Measurements from ENCODE around the gene LIX1L.

LIX1L gene

DNA sequence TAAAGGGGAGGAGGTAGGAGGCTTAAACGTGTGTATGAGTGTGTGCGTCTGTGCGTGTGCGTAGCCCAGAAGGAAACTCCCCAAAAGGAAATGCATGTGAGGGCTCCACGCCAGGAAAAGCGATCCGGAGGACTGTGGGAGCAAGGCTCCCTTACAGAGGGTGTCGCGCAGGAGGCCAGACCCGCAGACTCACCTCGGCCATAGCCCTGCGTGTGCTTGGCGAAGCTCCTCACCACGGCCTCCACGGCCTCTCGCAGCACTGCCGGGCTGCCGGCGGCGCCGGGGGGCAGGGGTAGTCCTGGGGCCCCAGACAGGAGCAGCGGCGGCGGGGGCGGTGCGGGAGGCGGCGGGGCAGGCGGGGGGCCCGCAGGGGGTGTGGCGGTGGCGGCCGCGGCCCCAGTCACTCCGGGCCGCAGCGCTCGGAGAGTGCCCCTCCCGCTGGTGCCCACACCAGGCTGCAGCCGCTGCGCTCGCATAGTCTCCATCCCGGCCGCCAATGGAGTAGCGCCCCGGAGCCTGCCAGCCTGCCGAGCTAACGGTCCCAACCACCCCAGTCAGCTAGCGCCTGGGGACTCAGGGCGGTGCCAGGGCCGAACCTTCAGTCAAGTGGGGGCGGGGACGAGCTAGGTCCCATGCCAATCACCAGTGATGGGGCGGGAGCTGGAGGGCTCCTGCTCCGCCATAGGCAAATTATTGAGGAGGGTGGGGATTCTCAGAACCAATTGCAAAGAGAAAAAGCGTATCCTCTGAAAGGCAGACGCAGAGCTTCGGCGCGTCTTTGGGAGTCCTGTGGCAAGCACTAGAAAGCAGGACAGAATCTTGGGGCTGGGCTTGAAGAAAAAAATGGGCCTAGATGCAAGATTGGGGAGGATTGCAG is at the start of gene LIX1L:
LIX1L (minus strand) TSS at position 575 of the 877 bp plus-strand sequence; CDS start at position 485, 90 bp downstream.
- DNase-seq, result peak; percentile 93

DNA sequence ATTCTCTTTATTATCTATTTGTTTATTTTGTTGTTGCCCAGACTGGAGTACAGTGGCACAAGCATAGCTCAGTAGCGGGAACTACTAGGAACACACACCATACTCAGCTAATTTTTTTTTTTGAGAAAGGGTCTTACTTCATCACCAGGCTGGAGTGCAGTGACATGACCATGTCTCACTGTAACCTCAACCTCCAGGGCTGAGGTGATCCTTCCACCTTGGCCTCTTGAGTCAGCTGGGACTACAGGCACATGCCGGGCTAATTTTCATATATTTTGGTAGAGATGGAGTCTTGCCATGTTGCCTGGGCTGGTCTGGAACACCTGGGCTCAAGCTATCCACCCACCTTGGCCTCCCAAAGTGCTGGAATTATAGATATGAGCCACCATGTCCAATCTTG is 43.9 kb upstream of the LIX1L start:
- no peak for DNase-seq

DNA sequence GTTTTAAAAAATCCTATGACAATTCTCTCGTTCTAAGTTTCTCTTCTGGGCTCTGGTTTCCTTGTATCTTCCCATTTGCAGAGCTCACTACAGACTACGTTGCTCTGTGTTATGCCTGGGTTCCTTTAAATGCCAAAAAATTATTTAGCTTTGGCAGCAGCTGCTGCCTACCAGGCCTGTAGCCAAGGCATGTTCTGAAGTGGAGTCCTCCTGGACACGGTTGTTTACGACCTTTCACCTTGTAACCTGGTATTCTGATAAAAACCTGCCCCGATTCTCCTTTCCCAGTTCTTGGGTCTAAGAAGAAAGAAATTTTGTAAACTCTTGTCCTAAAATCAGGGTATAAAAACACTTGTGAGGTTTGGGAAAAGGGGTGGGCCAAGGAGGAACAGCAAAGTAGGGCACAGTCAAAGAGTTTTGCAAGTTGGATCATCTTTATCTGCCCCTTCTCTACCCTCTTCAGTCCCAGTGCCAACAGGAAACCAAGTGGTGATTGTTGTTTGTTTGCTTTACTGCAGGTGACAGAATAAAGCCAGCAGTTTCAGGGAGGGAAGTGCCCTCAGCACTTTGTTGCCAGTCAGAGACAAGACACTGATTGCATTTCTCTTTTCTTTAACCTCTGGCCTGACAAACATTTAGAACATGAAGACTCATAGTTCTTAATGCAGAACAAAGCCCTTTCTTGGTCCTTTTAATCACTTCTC is 41.7 kb upstream of the LIX1L start:
- peak; percentile 62 for DNase-seq

DNA sequence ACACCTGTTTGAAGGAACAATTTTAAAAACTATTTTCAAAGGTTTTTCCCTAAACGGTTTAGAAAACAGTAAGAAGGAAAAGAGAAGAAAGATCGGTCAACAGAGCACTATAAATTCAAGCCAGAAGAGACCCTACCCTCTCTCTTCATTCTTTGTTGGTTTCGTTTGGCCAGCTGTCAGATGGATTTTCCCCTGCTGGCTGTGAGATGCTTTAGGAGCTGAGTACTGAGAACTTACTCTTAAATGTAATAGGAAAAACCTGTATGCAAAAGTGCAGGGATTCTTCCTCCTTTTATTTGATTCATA is 39.9 kb upstream of the LIX1L start:
- DNase-seq, result no peak

DNA sequence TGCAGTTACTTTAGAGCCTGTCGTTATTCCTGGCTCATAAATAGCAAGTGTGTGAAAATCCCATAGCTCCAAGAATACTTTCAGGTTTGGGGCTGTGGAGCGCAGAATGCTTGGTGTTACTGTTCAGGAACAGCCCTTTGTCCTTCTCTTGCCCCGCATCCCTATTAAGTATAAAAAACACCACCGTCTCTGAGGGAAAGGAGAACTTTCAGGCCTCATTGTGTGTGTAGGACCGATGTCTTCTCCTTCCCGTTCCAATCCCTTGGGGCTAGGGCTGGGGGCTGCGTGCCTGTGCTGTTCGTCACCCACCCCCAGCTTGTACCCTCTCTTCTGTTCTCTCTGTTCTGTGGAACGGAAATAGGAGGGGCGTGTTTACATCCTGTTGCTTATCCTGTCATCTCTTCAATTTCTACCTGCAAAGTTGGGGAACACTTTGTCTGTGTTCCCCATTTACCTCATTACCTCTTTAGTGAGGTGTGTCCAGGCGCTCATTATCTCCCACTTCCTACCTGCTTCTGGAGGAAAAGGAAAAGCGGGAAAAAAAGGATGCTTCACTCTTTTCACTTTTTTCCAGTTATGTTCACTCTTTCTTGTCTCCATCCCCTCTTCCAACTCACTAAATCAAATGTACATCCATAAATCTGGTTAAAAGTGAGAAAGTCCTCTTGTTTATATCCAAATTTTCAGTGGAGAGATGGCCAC is 39.4 kb upstream of the LIX1L start:
- no peak for DNase-seq

DNA sequence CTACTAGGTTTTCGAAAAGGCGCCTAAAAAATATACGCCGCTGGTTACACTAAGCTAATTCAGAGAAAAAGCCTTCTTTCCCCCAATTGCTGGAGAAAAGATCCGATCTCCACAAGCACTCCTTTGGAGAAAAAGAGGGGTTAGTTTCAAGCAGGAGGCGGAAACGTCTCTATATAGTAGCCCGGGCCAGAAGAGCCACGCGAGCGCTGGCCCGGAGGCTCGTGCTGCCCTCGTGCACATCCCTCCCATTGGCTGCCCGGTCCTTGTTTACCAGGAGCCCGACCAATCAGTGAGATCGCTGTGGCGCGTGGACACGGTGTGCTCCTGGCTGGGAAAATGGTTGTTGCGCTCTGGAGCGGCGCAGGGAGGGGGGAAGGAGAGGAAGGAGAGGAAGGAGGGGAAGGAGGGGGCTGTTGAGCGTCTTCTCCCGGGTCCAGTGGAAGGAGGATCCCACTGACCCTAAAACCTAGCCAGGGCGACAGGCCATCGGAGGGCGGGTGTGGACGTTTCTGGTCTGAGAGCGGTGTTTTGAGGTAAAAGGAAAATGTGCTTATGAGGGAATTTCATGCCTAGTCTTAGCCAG is 38.7 kb upstream of the LIX1L start, which contains the start of gene TXNIP:
TXNIP (minus strand) TSS at position 147 of the 583 bp plus-strand sequence. CDS start 313 bp downstream, outside the sequence.
- DNase-seq, result peak; percentile 98

DNA sequence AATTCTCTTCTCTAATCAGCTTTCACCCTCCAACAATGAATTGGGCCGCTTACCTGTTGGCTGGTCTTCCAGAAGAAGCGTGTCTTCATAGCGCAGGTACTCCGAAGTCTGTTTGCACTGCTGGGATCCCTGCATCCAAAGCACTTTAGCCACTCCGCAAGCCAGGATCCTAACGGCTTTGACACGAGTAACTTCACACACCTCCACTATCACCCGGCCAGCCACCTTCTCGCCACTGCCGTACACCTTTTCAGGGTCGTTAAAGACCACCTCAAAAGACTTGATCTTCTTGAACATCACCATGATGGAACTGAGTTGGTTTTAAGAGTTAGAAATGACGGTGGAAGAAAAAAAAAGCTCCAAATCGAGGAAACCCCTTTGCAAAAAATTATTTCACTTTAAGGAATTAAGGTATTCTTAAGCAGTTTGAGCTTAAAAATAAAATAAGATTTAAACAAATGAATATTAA is 38.2 kb upstream of the LIX1L start:
- no peak for DNase-seq

DNA sequence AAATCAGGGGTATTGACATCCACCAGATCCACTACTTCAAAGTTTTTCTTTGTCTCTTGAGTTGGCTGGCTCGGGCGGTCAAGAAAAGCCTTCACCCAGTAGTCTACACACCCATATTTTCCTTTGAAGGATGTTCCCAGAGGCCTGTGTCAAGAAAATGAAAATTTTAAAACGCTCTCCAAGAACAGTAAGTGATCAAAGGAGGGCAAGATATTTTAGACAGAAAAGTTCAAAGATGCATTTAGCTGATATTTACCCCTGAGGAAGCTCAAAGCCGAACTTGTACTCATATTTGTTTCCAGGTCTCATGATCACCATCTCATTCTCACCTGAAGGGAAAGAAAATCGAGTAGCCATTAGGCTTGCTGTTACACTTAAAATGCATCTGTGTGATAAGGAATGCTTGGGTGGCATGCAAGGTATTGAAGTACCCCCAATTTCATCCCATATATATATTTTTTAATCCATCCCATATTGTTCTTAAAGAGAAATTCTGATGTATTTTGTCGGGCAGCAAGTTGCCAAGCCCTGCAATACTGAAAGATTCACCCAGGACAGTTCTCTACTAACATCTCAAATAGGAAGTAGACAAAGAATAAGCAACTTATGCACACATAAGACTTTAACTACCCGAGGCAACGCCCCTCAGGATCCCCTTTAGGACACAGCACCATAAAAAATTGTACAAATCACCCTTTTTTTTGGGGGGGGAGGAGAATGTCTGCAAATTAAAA is 37.5 kb upstream of the LIX1L start:
- no peak for DNase-seq

DNA sequence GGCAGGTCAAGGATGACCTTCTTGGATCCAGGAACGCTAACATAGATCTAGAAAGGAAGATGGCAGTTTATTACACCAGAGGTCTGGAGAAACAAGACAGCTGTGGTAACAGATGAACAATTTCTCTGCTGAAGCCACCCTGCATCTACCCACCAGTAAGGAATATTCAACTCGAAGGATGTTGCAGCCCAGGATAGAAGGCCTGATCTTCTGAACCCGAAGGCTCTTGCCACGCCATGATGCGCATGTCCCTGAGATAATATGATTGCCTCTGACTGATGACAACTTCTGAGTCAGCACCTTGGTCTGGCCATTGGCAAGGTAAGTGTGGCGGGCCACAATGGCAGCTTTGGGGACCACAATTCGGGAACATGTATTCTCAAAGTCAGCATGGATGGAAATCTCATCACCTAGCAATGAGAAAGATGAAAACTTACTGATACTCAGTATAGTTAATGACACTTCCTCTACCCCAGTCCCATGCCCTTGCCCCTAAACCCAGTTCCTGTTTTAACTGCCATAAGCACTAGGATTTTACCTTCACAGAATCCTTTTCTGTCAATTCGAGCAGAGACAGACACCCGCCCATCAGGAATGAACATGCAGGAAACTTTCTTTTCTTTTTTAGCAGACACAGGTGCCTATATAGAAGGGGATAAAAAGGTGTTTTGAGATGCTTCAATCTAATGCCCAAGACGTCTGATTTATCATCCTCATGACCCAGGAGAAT is 36.7 kb upstream of the LIX1L start:
- no peak for DNase-seq

DNA sequence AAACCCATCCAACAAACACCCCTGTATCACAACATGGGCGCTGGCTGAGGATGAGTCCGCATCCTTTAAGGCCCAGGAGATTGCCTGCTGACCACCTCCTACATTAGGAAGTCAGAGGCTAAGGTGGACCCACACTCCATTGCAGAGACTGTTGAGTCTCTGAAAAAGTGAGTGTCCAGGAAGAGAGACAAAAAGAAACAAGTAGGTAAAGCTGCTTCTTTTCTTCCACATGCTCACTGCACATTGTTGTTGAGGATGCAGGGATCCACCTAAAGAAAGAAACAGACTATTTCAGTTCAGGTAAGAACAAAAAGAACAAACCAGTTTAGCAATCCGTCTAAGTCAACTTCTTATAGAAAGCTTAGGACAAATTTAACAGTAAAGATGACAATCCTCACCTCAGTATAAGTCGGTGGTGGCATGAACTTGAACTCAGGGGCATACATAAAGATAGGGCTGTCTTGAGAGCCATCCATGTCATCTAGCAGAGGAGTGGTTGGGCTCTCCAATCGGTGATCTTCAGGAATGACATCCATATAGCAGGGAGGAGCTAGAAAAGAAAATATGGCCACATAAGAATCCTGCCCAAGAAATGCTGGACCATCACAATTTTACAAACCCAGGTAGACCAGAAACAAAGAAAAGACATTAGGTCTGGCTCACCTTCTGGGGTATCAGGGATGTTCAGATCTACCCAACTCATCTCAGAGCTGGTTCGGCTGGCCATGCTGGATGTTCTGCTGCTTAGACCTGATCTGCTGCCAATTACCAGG is 36.0 kb upstream of the LIX1L start:
- no peak for DNase-seq

DNA sequence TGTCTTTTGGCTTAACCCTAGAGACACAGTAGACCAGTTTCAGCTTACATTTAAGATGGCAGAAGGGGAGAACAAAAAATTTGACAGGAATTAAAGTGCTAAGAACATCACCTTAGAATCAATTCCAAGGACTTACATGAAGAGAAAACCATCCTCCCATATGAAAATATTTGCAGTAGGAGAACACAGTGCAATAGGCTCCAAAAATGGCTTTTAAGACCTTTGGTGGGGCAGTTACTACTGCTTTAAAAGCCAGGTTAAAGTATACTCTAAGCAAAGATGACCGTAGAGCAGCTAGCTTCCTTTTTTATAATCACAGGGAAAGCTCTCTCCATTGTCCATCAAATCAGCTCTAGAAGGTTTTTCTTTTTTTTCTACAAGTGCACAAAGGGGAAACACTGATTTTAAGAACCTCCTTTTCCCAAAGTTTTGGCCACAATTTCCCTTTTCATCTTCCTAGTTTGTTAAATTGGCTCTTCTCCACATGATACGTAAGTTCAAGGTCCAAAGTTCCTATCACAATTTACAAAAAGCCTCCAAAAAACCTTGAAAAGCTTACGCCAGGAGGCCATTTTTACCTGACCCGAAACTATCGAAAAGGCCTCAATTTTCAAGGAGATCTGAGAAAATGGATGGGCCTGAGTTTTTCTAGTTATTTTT is 35.3 kb upstream of the LIX1L start:
- DNase-seq, result no peak

DNA sequence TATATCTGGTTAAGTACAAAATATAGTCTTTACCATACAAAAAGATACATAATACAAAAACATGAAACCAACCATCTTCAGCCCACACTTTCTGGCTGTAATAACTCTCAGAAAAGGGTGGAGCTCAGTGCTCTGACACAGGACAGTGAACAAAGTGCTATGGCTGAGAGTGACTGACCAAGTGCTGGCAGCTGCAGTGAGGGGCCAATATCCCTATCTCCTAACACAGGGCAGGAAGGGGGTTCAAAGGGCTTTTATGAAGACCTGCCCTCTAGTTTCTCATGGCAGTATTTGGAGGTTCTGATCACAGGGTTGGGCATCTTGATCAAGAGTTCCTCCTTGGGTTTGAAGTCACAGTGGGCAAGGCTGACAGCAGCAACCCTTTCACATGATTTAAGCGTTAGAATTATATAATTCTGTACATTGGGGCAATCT is 34.7 kb upstream of the LIX1L start:
- DNase-seq, result no peak

DNA sequence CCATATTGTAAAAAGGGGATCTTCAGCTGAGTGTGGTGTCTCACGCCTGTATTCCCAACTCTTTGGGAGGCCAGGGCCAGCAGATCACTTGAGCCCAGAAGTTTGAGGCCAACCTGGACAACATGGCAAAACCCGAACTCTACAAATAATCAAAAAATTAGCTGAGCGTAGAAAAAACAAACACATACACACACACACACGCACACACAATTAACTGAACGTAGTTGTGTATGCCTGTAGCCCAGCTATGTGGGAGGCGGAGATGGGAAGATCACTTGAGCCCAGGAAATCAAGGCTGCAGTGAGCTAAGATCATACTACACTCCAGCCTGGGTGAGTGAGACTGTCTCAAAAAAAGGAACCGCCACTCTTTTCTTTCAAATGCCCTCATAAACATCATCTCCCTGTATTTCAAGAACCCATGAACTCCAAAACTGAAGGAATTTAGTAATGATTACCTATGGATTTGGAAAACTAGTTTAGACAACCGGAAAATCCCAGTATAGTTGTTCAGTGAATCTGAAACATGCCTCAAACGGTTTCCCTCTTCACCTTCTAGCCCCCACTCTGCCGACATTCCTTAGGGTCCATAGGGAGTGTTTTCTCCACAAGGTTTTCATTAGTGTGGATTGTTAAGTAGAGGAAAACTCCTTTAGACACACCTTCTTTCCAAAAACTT is 34.1 kb upstream of the LIX1L start:
- no peak for DNase-seq

DNA sequence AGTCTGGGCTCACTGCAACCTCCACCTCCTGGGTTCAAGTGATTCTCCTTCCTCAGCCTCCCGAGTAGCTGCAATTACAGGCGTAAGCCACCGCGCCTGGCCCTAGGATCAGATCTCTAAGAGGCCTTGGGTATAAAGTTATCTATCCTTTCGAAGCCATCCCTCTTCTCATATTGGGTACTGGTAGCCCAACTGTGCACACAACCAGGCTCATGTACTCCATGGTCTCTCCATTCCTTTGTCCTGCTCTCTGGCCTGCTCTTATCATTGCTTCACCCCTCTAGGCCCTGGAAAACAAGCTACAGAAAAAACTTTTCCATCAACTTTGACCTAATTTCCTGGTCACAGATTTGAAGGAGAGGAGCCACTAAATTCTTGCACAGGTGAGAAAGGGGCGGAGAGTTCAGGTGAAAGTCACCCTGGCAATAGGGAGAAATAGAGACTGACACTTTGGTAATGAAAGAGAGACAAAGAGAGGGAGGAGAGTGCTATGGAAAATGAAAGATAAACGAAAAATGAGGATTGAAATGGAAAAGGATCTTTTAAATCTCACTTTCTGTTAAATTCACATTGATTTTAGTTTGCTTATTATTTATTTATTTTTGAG is 32.5 kb upstream of the LIX1L start:
- DNase-seq, result no peak

DNA sequence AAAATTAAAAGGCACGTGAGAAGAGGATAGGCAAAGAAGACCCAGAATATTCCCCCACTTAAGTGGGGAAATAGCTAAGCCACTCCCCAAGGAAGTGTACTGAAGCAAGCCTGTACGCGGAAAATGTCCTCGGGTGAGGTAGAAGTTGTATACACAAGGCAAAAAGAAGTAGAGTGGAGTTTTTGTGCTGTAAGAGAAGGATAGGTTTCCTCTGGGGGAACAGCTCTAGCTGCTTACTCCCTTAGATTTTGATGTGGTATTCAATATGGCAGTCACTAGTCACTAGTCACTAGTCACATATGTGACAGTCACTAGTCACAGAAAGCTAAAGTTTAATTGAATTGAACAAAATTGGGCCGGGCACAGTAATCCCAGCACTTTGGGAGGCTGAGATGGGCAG is 31.0 kb upstream of the LIX1L start:
- no peak for DNase-seq

DNA sequence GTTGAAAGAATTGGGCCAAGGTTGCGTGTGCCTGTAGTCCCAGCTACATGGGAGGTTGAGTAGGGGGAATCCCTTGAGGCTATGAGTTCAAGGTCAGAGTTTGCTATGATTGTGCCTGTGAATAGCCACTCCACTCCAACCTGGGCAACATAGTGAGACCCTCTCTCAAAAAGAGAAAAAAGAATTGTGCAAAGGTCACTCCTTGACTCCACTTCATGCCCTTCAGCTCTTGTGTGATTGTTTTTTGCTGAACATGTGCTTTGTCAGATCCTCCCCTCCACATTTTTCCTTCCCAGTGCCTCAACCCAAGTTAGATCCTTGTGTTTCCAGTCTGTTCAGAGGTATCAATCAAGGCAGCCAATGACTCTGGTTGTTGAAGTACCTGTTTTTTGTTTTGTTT is 30.1 kb upstream of the LIX1L start:
- no peak for DNase-seq

DNA sequence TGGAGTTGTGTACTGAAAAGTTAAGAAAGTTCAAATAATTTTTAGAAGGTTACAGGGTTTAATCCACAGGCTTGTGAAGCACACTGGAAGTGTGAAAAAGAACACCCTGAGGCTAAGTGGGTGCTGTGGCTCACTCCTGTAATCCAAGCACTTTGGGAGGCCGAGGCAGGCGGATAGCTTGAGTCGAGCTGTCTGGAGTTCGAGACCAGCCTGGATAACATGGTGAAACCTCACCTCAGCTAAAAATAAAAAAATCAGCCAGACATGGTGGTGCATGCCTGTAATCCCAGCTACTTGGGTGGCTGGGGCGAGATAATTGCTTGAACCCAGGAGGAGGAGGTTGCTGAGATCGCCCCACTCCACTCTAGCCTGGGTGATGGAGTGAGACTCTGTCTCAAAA is 28.7 kb upstream of the LIX1L start:
- DNase-seq, result no peak

DNA sequence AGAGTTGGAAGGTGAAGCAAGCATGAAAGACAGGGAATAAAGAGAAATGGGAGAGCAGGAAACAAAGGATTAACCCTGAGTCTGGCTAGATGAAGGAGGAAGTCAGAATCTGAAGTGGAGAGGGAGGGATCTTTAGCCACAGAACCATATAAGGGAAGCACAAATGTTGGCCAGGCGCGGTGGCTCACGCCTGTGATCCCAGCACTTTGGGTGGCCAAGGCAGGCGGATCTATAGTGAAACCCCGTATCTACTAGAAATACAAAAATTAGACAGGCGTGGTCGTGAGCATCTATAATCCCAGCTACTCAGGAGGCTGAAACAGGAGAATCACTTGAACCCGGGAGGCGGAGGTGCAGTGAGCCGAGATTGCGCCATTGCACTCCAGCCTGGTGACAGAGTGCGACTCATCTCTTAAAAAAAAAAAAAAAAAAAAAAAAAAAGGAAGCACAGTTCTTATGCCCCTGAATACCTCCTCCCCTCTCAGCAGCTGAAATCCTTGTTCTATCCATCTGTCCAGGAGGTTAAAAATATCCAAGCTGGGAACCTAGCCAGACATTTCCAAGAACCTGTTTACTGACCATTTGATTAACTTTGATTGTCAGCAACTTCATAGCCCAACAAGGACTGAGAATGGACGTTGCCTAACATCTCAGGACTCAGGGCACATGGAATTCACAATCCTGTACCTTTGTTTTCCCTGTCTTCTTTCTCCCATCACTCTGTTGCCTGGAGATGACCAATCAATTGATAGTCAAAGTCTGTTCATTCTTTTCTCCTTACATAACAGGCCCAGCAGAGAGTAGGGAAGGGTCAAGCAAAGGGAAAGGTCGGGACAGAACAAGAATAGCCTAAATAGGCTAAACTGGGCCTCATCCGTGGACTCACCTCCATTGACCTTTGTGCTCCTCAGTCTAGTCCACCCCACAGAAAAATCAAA is 28.0 kb upstream of the LIX1L start:
- no peak for DNase-seq
